ENCODE data around the gene SIKE1.

The SIKE1 gene

DNA sequence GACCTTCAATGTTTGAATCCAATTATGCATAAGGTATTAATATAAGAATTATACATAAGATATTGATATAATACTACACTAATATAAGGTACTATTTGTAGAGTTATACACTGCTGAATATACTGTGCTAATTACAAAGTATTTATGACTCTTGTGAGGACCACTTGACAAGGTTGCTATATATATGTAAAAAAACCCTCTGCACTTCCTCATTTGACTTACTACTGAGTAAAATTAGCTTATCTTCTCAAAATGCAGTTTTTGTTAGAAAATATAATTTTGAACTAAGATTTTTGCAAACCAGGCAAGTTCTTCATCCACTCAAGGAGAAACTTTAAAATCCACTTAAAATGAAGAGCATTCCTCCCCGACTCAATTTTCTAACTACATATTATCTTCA, 8.5 kb downstream of the SIKE1 start (continued):
- TF ChIP-seq, protein P1, sequence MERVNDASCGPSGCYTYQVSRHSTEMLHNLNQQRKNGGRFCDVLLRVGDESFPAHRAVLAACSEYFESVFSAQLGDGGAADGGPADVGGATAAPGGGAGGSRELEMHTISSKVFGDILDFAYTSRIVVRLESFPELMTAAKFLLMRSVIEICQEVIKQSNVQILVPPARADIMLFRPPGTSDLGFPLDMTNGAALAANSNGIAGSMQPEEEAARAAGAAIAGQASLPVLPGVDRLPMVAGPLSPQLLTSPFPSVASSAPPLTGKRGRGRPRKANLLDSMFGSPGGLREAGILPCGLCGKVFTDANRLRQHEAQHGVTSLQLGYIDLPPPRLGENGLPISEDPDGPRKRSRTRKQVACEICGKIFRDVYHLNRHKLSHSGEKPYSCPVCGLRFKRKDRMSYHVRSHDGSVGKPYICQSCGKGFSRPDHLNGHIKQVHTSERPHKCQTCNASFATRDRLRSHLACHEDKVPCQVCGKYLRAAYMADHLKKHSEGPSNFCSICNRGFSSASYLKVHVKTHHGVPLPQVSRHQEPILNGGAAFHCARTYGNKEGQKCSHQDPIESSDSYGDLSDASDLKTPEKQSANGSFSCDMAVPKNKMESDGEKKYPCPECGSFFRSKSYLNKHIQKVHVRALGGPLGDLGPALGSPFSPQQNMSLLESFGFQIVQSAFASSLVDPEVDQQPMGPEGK (CRISPR knock-in tag; IDR thresholded peaks at IDR 0.05; ENCODE audit: borderline replicate concordance) = no peak
- TF ChIP-seq POU6F1 (CRISPR knock-in tag; IDR thresholded peaks at IDR 0.05; ENCODE audit: borderline replicate concordance, low read depth) = no peak
- no peak for TF ChIP-seq ZNF8 (CRISPR knock-in tag; IDR thresholded peaks at IDR 0.05)

- TF ChIP-seq TCF4 (CRISPR knock-in tag; IDR thresholded peaks at IDR 0.05; ENCODE audit: borderline replicate concordance) (no peak), ZNF70 (CRISPR knock-in tag; IDR thresholded peaks at IDR 0.05) (no peak), ZFP3 (CRISPR knock-in tag; IDR thresholded peaks at IDR 0.05) (no peak), ZNF8 (CRISPR knock-in tag; IDR thresholded peaks at IDR 0.05) (no peak), ZNF565 (CRISPR knock-in tag; conservative IDR thresholded peaks at IDR 0.05; ENCODE audit: low read depth) (no peak)
- no peak for ATAC-seq
Observed at GRCh38 chr1:114770989-114771388, 9.5 kb downstream of the SIKE1 start.

DNA sequence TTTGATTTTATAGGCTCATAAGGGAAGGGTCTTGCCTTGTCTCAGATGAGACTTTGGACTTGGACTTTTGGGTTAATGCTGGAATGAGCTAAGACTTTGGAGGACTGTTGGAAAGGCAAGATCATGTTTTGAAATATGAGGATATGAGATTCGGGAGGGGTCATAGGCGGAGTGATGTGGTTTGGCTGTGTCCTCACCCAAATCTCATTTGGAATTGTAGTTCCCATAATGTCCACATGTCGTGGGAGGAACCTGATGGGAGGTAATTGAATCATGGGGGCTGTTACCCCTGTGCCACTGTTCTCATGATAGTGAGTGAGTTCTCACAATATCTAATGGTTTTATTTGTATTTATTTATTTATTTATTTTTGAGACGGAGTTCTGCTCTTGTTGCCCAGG, 15.8 kb downstream of the SIKE1 start:
- no peak for ATAC-seq
- TF ChIP-seq POU6F1 (CRISPR knock-in tag; IDR thresholded peaks at IDR 0.05; ENCODE audit: borderline replicate concordance, low read depth) (no peak), ESRRG (CRISPR knock-in tag; IDR thresholded peaks at IDR 0.05) (no peak), ISL1 (CRISPR knock-in tag; IDR thresholded peaks at IDR 0.05) (no peak), ZC3H10 (CRISPR knock-in tag; IDR thresholded peaks at IDR 0.05) (no peak)
- TF ChIP-seq, protein P2, sequence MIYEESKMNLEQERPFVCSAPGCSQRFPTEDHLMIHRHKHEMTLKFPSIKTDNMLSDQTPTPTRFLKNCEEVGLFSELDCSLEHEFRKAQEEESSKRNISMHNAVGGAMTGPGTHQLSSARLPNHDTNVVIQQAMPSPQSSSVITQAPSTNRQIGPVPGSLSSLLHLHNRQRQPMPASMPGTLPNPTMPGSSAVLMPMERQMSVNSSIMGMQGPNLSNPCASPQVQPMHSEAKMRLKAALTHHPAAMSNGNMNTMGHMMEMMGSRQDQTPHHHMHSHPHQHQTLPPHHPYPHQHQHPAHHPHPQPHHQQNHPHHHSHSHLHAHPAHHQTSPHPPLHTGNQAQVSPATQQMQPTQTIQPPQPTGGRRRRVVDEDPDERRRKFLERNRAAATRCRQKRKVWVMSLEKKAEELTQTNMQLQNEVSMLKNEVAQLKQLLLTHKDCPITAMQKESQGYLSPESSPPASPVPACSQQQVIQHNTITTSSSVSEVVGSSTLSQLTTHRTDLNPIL (CRISPR knock-in tag; IDR thresholded peaks at IDR 0.05; ENCODE audit: low read depth) = no peak

- TF ChIP-seq ZNF565 (CRISPR knock-in tag; conservative IDR thresholded peaks at IDR 0.05; ENCODE audit: low read depth) = 0 out of 2 replicates have a peak, but pooled peaks have one; percentile 19
- TF ChIP-seq ISL1 (CRISPR knock-in tag; IDR thresholded peaks at IDR 0.05) = no peak
- no peak for TF ChIP-seq BACH2 (CRISPR knock-in tag; IDR thresholded peaks at IDR 0.05; ENCODE audit: borderline replicate concordance)
- no peak for TF ChIP-seq ZC3H10 (CRISPR knock-in tag; IDR thresholded peaks at IDR 0.05)
- ATAC-seq = no peak
Observed at GRCh38 chr1:114758256-114758832, 22.1 kb downstream of the SIKE1 start.

GRCh38 chr1:114757455-114758255, 22.8 kb downstream of the SIKE1 start, which contains the start of gene CSDE1:
CSDE1 (minus strand) TSS chr1:114757984; CDS start chr1:114739890, 18,094 bp downstream.
- ATAC-seq = peak; percentile 95
- TF ChIP-seq PPARA (CRISPR knock-in tag; IDR thresholded peaks at IDR 0.05; ENCODE audit: borderline replicate concordance) = no peak
- no peak for TF ChIP-seq ZNF70 (CRISPR knock-in tag; IDR thresholded peaks at IDR 0.05)
- TF ChIP-seq ZC3H10 (CRISPR knock-in tag; IDR thresholded peaks at IDR 0.05) = no peak
- TF ChIP-seq, protein P3, sequence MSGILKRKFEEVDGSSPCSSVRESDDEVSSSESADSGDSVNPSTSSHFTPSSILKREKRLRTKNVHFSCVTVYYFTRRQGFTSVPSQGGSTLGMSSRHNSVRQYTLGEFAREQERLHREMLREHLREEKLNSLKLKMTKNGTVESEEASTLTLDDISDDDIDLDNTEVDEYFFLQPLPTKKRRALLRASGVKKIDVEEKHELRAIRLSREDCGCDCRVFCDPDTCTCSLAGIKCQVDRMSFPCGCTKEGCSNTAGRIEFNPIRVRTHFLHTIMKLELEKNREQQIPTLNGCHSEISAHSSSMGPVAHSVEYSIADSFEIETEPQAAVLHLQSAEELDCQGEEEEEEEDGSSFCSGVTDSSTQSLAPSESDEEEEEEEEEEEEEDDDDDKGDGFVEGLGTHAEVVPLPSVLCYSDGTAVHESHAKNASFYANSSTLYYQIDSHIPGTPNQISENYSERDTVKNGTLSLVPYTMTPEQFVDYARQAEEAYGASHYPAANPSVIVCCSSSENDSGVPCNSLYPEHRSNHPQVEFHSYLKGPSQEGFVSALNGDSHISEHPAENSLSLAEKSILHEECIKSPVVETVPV (CRISPR knock-in tag; IDR thresholded peaks at IDR 0.05) = 0 out of 2 replicates have a peak, but pooled peaks have one; percentile 34
- TF ChIP-seq, protein P2 (CRISPR knock-in tag; IDR thresholded peaks at IDR 0.05; ENCODE audit: low read depth) = no peak
- no peak for TF ChIP-seq GLIS3 (CRISPR knock-in tag; IDR thresholded peaks at IDR 0.05)
- TF ChIP-seq, protein P4, sequence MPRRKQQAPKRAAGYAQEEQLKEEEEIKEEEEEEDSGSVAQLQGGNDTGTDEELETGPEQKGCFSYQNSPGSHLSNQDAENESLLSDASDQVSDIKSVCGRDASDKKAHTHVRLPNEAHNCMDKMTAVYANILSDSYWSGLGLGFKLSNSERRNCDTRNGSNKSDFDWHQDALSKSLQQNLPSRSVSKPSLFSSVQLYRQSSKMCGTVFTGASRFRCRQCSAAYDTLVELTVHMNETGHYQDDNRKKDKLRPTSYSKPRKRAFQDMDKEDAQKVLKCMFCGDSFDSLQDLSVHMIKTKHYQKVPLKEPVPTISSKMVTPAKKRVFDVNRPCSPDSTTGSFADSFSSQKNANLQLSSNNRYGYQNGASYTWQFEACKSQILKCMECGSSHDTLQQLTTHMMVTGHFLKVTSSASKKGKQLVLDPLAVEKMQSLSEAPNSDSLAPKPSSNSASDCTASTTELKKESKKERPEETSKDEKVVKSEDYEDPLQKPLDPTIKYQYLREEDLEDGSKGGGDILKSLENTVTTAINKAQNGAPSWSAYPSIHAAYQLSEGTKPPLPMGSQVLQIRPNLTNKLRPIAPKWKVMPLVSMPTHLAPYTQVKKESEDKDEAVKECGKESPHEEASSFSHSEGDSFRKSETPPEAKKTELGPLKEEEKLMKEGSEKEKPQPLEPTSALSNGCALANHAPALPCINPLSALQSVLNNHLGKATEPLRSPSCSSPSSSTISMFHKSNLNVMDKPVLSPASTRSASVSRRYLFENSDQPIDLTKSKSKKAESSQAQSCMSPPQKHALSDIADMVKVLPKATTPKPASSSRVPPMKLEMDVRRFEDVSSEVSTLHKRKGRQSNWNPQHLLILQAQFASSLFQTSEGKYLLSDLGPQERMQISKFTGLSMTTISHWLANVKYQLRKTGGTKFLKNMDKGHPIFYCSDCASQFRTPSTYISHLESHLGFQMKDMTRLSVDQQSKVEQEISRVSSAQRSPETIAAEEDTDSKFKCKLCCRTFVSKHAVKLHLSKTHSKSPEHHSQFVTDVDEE (CRISPR knock-in tag; IDR thresholded peaks at IDR 0.05) = 0 out of 2 replicates have a peak, but pooled peaks have one; percentile 24
- TF ChIP-seq, protein P1 (CRISPR knock-in tag; IDR thresholded peaks at IDR 0.05; ENCODE audit: borderline replicate concordance) = no peak
- TF ChIP-seq CSDC2 (CRISPR knock-in tag; IDR thresholded peaks at IDR 0.05) = no peak
